ENCODE results near the gene TCEA3.

Gene TCEA3

GRCh38 chr1:23420778-23421177 is 3.8 kb downstream of the TCEA3 start:
- DNase-seq = no peak

- DNase-seq = no peak
Observed at GRCh38 chr1:23419180-23419579, 5.4 kb downstream of the TCEA3 start.

- DNase-seq = no peak
Observed at GRCh38 chr1:23417570-23417969, 7.0 kb downstream of the TCEA3 start.

GRCh38 chr1:23416964-23417363 is 7.6 kb downstream of the TCEA3 start:
- DNase-seq = no peak

- no peak for DNase-seq
Observed at GRCh38 chr1:23408797-23409290, 15.7 kb downstream of the TCEA3 start.

- DNase-seq = no peak
Observed at GRCh38 chr1:23407016-23407630, 17.4 kb downstream of the TCEA3 start.

- DNase-seq = no peak
Observed at GRCh38 chr1:23405946-23406345, 18.6 kb downstream of the TCEA3 start.

GRCh38 chr1:23403735-23404486 is 20.6 kb downstream of the TCEA3 start:
- peak; percentile 97 for DNase-seq

- no peak for DNase-seq
Observed at GRCh38 chr1:23403355-23403734, 21.2 kb downstream of the TCEA3 start.

GRCh38 chr1:23403038-23403336 is 21.6 kb downstream of the TCEA3 start:
- no peak for DNase-seq

GRCh38 chr1:23402286-23403037 is 22.1 kb downstream of the TCEA3 start:
- DNase-seq = no peak

GRCh38 chr1:23401313-23401712 is 23.2 kb downstream of the TCEA3 start:
- no peak for DNase-seq

- no peak for DNase-seq
Observed at GRCh38 chr1:23400324-23401114, 24.0 kb downstream of the TCEA3 start.

GRCh38 chr1:23399229-23399628 is 25.3 kb downstream of the TCEA3 start:
- DNase-seq = no peak

GRCh38 chr1:23397908-23398307 is 26.6 kb downstream of the TCEA3 start:
- no peak for DNase-seq

GRCh38 chr1:23396380-23396779 is 28.2 kb downstream of the TCEA3 start:
- no peak for DNase-seq

GRCh38 chr1:23395849-23396248 is 28.7 kb downstream of the TCEA3 start:
- DNase-seq = no peak

GRCh38 chr1:23395154-23395724 is 29.3 kb downstream of the TCEA3 start:
- DNase-seq = no peak

GRCh38 chr1:23394684-23395083 is 29.9 kb downstream of the TCEA3 start:
- no peak for DNase-seq

- DNase-seq = no peak
Observed at GRCh38 chr1:23394181-23394580, 30.4 kb downstream of the TCEA3 start.

GRCh38 chr1:23393706-23394105 is 30.8 kb downstream of the TCEA3 start:
- no peak for DNase-seq

GRCh38 chr1:23392125-23392855 is 32.3 kb downstream of the TCEA3 start:
- DNase-seq = no peak
